Erythroblast (primary cell): ENCODE results near the gene CARD19.
A peak's percentile ranks its signal among the peaks of the same experiment; 100 is the strongest.
"Not testable (repeated sequence)": the region's sequence is repeated elsewhere in the genome, so short reads cannot be mapped to it uniquely, and the experiment has no call there.

Source experiments
- DNase-seq, 2 experiments: peaks; one replicate each; lab custom pipeline; 2025; lab: John Stamatoyannopoulos, UW
- GATA1 ChIP-seq: IDR thresholded peaks from 2 replicates; pipeline ENCODE4 v1.6.1; 2011; ENCODE audit warnings: low read depth, mild to moderate bottlenecking, control low read depth, low read length, moderate library complexity
- POLR2A ChIP-seq: IDR thresholded peaks from 2 replicates; pipeline ENCODE4 v1.6.1; 2011; ENCODE audit warnings: mild to moderate bottlenecking, low read length

The CARD19 gene

GRCh38 chr9:93111001-93111370 is 15.0 kb downstream of the CARD19 start:
- DNase-seq = no peak
- TF ChIP-seq POLR2A (no peak), GATA1 (no peak)

DNA sequence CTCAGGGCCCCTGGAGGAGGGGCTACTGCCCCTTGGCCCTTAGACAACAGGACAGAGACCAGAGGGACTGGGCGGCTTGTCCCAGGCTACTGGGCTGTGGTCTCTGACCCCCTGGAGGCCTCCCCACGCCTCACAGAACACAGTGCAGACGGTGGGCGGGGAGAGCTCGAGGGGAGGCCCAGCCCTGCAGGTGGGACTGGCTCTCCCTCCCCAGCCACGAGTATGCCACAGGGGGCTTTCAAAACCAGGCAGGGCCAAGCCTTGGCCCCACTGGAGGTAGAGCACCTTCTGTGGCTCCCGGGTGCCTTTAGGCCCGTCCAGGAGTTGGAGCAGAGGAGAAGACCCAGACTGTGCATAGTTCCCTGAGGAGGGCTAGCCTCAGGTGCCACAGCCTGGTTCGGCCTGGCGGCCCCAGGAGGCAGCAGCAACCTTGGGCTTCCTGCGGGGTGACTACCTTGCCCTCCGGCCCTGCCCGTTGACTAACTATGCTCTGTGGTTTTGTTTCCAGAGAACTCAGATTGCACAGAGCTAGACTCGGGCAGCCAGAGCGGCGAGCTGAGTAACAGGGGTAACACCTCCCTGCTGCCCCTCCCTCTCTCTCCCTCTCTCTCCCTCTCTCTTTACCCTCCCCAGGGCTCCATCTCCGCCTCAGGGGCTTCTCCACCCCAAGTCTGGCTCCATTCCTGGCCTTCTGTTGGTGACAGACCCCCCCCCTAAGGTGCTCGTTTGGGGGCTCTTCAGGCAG is 15.5 kb downstream of the CARD19 start:
- TF ChIP-seq POLR2A (no peak), GATA1 (no peak)
- DNase-seq = no peak

- no peak for TF ChIP-seq POLR2A
- no peak for TF ChIP-seq GATA1
- DNase-seq = no peak
These were observed 16.3 kb downstream of the CARD19 start for GRCh38 chr9:93112116-93112863.

- TF ChIP-seq POLR2A (no peak), GATA1 (no peak)
- no peak for DNase-seq
These were observed 16.9 kb downstream of the CARD19 start for GRCh38 chr9:93112864-93113389.

DNA sequence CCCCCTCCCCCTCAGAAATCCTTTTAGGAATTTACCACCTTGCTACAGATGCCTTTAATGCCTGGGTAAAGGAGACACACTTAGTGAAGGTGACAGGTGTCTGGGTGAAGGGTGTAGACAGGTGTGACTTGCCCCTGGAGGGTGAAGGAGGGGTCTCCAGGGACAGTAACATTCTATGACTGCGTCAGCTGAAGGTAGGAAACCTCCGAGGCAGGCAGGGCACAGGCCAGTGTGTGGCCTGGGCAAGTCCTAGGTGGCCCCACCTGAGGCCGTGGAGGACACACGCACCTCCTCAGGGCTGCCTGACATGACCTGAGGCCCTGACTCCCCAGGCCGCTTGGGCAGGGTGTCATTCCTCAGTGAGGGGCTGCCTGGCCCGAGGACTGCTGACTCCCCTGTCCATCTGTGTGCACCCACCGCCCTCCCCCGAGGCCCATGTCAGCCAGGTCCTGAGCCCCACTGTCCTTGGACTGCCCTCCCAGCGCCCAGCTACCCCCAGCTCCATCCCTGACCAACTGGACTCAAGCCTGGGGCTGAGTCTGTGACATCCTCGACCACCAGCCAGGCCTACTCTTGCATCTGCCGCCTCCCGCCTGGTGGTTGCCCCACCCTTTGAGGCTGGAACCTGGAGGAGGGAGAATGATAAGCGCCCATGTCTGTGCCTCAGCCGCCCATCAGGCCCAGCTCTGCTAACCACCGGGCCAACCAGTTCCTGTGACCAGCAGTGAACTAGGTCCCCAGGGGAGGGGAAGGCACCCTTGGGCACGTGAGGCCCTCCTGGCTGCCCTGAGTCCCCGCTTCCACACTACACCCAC is 18.4 kb downstream of the CARD19 start:
- no peak for TF ChIP-seq POLR2A
- no peak for TF ChIP-seq GATA1
- peak; percentile 63 to 68 for DNase-seq

- no peak for DNase-seq
These were observed 18.9 kb downstream of the CARD19 start for GRCh38 chr9:93114984-93115335.

DNA sequence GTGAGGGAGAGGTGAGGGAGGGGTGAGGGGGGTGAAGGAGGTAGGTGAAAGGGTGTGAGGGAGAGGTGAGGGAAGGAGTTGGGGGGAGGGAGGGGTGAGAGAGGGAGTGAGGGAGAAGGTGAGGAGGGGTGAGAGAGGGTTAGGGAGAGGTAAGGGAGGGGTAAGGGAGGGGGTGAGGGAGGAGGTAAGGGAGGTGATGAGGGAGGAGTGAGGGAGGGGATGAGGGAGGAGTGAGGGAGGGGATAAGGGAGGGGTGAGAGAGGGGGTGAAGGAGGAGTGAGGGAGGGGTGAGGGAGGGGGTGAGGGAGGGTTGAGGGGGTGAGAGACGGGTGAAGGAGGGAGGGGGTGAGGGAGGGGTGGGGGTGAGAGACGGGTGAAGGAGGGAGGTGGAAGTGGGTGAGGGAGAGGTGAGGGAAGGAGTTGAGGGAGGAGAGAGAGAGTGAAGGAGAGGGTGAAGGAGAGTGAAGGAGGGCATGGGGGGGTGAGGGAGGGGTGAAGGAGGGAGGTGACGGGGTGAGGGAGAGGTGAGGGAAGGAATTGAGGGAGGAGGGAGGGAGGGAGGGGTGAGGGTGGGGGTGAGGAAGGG is 19.6 kb downstream of the CARD19 start:
- DNase-seq = no peak
- TF ChIP-seq POLR2A (no peak), GATA1 (no peak)

More at GRCh38 chr9:93114984-93115335, 18.9 kb downstream of the CARD19 start:
- TF ChIP-seq GATA1 (no peak), POLR2A (no peak)

DNA sequence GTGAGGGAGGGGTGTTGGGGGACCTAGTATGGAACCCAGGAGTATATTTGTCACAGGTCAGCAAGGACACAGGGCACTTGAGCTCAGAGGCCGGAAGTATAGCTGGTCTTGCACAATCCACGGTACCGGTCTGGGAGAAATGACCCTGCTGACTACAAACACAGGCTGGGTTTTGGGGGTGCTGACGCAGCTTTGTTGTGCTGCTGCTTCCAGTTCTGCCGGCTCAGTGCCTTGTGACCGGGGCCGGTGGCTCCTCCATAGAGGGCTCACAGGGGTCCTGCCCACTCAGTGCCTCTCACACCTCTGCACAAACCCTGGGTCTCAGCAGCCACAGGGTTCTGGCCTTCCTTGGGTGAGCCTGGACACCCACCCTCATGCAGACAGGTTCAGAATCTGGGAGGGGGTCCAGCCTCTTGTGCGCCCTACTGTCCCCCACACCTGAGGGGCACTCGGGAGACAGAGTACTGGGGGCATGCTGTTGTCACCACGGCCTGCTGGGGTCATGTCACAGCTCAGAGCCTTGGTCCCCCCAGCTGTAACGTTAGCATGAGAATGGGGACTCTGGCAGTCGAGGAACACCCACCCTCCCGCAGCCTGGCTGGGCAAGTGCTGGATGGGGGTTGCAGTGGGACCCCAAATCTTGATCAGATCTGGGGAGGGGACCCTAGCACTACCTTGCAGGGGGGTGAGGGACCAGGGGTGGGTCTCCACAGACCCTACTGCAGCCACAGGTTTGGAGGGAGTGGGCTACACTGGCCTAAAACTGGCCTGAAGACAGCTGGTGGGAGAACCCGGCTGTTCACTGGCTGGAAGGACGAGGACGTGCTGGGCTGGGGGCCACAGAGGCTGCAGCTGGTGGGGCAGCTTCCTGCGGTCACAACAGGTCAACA is 20.3 kb downstream of the CARD19 start:
- peak in 1 of 2 experiments; percentile 21 for DNase-seq
- TF ChIP-seq POLR2A = no peak
- no peak for TF ChIP-seq GATA1

GRCh38 chr9:93117521-93117920 is 21.5 kb downstream of the CARD19 start:
- DNase-seq = not testable (repeated sequence)

- no peak for DNase-seq
- TF ChIP-seq GATA1 (no peak), POLR2A (no peak)
These were observed 22.2 kb downstream of the CARD19 start for GRCh38 chr9:93117924-93118862.

DNA sequence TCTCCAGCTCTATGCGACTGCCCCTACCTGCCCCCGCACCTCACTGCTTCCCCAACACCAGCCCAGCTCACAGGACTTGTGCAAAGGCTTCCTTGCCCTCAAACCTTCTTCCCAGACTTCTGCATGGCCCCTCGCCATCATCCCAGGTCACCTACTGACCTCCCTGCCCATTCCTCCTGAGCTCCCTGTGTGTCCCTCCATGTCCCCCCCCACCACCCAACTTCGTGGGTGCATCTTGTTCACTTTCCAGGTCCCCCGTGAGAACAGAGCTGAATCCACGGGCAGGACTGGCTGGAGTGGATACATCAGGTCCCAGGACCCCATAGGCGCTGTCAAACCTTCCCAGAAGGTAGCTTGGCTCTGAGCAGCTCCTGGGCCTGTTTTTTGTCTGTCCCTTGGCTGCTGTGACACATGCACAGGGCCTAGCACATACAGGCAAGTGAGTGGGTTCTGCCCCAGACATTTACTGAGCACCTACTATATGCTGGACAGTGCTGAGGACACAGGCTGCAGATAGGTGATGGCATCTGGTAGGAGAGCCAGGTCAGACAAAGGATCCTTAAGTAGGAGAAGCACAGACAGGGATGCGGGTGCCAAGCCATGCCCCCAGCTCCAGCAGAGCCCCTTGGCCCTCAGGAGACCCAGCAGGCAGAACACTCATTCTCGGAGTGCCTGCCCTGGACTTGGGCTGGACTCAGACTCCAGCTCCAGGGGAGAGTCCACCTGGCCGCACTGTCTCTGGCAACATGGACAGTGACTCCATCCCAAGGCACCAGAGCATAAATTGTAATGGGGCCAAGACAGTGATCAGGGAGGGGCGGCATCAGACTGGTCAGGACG is 23.1 kb downstream of the CARD19 start:
- no peak for TF ChIP-seq POLR2A
- TF ChIP-seq GATA1 = no peak
- DNase-seq = no peak

- DNase-seq = no peak
- no peak for TF ChIP-seq POLR2A
- TF ChIP-seq GATA1 = no peak
These were observed 23.6 kb downstream of the CARD19 start for GRCh38 chr9:93119703-93119952.
